HG02981 (cell line): Measurements from ENCODE around the gene UCP2.
"Not testable (repeated sequence)": the region's sequence is repeated elsewhere in the genome, so short reads cannot be mapped to it uniquely, and the experiment has no call there.

Experiments
- ATAC-seq: cut with Tn5 transposase; IDR thresholded peaks from one replicate; pipeline ENCODE4 v1.9.1; 2021; ENCODE audit warnings: mild to moderate bottlenecking, moderate library complexity; ENCODE audit not compliant: unreplicated experiment

Gene UCP2

GRCh38 chr11:73946798-73947458 lies 35.7 kb downstream of the UCP2 start:
- ATAC-seq: no peak

GRCh38 chr11:73945396-73945795 lies 37.2 kb downstream of the UCP2 start:
- no peak for ATAC-seq

- no peak for ATAC-seq
Observed at GRCh38 chr11:73944901-73945300, 37.7 kb downstream of the UCP2 start.

- ATAC-seq: no peak
Observed at GRCh38 chr11:73944085-73944484, 38.6 kb downstream of the UCP2 start.

GRCh38 chr11:73942010-73942409 lies 40.6 kb downstream of the UCP2 start:
- ATAC-seq: no peak

GRCh38 chr11:73940801-73941570 lies 41.7 kb downstream of the UCP2 start:
- ATAC-seq: no peak

- ATAC-seq: no peak
Observed at GRCh38 chr11:73939096-73939495, 43.5 kb downstream of the UCP2 start.

- not testable (repeated sequence) for ATAC-seq
Observed at GRCh38 chr11:73936047-73936446, 46.6 kb downstream of the UCP2 start.

- ATAC-seq: no peak
Observed at GRCh38 chr11:73932781-73933180, 49.9 kb downstream of the UCP2 start.

- no peak for ATAC-seq
Observed at GRCh38 chr11:73931951-73932350, 50.7 kb downstream of the UCP2 start.

GRCh38 chr11:73931039-73931645 lies 51.5 kb downstream of the UCP2 start:
- ATAC-seq: no peak

- ATAC-seq: no peak
Observed at GRCh38 chr11:73929388-73929787, 53.3 kb downstream of the UCP2 start.
